Measurements from ENCODE around the gene TCN2.
"Not testable (repeated sequence)": the region's sequence is repeated elsewhere in the genome, so short reads cannot be mapped to it uniquely, and the experiment has no call there.

The TCN2 gene

DNA sequence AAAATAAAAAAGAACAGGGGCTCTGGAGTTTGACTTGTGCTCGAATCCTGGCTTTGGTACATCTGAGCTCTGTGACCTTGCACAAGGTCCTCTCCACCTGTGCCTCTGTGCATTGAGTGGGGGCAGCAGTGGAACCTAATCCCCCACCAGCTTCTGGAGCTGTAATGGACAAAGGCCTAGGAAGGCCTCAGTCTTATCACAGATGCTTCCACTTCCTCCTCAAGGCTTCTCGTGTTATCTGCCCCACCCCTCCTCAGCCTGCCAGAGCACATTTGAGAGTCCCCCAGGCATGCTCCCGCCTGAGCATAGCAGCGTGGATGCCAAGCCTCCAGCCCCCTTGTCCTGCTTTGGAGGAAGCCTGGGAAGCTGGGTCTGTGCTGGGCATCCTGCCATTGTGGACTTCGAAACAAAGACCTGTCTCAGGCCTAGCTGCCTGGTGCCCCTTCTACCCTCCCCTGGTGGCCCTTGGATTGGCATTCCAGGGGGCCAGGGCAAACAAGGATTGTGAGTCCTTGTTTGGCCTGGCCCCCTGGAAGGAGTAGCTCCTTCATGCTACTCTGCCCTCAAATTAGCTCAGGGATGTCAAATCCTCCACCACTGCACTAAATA lies 43.6 kb downstream of the TCN2 start:
- DNase-seq: no peak

DNA sequence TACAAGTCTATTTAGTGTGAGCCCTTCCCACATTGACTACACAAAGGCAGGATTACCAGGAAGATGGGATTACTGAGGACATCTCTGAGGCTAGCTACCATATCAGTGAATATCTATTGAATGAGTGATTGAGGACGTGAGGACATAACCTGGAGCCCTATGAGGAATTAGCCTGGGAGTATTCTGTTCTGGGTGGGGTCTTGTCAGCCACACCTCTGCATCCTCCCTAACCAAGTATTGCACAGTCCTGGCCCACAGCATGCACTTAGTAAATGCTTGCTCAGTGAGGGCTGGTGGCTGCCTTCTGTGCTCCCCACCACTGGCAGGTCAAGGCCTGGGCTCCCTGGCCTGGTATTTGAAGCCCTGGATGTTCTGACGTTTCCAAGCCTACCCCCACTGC lies 45.9 kb downstream of the TCN2 start:
- DNase-seq: no peak

DNA sequence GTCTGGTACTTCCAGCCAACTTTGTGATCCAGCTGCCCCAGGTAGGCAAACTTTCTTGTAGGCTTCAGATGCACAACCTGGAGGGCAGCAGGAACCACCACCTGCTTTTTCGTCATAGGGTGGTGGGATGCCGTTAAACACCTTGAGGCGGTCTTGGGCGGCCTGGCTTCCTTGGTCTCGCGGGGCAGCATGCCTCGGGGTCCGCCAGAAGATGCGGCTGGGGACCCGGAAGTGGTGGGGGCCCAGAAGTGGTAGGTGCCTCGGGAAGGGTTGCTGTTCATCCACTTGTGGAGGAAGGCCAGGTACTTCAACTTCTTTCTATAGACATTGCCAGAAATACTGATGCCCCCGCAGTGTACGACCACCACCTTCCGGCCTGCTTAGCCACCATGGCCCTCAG lies 47.4 kb downstream of the TCN2 start:
- DNase-seq: no peak

DNA sequence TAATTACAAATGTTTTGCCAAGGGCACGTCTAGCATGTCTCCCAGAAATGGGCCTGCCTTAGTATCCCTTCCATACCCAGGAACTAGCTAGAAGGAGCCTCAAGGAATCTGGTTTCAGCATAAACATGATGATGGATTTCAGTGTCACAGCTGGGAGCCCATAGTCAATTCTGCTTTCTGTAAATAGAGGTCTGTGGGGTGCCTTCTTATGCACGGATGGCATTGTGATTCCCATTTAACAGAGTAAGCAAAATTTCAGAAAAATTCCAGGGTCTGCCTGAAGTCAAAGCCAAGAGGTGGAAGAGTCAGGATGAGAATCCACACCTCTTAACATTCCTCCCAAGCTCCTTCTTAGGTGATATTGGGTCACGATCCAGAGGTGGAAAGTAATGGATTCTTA lies 48.6 kb downstream of the TCN2 start:
- no peak for DNase-seq

DNA sequence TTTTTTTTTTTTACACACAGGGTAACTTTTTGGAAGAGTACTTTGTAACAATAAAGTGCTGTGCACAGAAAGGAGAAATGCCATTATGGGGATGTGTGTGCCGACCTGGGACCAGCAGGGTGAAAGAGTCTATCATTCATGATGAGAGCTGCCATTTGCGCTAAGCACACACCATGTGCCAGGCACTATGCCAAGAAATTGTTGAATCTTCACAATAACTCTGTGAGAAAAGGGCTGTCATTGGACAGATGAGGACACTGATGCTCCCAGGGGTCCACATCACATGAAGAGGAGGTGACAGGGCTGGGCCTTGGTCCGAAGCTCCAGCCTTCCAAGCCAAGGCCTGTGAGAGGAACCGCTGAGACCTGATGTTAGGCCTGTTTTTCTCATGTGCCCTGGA lies 55.1 kb downstream of the TCN2 start:
- DNase-seq: no peak

DNA sequence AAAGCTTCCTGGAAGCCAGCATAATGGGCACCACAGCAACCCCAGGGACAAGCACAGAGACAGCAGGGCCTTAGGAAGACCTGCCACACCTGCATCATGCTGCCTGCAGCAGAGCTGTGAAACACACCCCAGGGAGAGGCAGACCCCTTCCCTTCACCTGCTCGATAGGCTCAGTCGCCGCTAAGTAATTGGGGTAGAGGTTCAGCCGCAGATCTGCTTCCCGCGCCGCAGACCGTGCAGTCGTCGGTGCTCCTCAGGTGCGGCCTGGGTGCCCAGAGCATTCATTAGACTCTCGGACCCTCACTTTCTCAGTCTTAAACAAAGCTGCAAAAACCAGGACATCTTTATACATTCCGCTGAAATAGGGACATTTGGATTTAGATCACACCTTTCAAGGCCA lies 57.8 kb downstream of the TCN2 start:
- no peak for DNase-seq

DNA sequence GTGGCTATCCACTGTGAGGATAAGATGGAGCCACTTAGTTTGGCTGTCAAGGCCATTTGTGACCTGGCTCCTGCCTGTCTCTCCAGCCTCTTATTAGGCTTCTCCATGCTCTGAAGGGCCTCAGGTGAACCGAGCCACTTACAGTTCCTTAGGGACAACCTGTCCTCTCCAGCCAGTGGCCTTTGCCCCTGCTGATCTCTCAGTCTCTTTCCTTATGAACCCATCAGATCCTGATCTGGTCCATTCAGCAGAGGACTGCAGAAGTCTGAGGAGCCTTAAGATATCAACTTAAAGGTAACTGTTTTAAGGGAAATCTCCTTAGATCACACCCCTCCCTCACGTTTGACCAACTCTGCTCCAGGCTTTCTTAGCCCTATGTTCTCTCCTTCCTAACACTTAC lies 58.3 kb downstream of the TCN2 start:
- DNase-seq: no peak

DNA sequence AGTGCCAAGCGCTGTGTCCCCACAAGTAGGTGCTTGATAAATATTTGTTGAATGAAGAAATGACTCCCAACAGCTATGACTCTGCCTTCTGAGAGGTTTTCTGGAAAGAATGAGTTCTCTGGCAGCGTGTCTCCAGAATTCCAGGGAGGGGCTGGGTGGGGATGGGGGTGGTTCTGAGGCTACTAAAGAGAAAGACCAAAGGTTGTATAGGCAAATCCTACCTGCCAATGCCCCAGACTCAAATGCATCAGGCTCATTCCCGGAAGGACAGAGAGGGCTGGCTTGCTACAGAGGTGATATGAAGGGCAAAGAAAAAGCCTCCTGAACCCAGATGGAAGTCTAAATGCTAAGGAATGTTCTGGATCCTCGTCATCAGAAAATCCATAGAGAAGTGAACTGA lies 58.8 kb downstream of the TCN2 start:
- DNase-seq: no peak

DNA sequence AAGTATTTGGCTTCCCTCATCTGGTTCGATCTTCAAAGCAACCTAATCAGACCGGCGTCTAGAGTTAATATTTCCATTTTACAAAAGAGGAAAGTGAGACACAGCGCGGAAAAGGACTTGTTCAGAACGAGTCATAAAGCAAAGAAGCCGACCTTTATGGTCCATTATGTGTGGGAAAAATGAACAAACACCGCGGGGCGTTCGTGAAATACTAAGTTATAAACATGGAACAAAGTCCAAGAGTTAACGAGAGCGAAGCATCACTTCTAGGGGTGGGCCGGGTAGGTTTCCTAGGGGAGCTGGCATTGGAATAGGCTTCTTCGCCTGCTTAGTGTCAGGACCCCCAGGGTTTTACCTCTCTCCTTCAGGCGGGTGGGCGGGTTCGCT lies 60.1 kb downstream of the TCN2 start:
- DNase-seq: peak; percentile 41

DNA sequence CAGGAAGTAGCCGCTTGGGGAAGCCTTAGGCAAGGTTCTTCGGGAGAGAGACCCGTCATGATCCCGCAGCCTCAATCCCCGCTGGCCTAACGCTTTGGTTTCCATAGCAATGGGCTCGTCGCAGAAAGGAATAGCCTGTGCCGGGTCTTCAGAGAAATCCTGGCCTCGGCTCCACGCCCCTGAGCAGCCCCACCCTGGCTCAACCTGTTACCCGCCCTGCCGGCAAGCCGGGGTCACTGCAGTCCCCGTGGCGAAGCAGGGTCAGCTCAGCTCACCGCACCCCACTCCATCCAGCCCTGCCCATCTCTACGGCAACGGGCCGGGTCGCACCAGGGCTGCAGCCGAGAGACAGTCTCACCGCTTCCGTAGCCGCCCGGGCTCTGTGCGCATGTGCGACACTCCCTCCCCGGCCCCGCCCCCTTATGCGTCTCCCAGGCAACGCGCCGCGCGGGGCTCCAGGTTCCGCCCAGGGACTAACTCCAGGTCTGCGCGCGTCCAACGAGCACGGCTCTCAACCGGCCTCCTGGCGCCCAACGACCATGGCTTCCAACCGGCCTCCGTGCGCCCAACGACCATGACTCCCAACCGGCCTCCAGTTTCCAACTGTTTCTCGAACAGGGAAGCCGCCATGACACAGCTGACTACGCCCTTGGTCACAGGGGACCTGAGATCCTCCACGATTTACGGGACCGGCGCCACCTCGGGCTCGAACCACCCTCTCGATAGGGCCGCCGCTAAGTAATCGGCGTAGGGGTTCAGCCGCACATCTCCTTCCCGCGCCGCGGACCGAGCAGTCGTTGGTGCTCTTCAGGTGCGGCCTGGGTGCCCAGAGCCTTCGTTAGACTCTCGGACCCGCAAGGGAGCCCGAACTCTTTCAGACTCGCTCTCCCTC lies 60.8 kb downstream of the TCN2 start, which contains the start of gene DUSP18:
DUSP18 (minus strand) TSS at position 382 of the 892 bp plus-strand sequence. CDS start 3,872 bp downstream, outside the sequence.
- DNase-seq: peak; percentile 98

DNA sequence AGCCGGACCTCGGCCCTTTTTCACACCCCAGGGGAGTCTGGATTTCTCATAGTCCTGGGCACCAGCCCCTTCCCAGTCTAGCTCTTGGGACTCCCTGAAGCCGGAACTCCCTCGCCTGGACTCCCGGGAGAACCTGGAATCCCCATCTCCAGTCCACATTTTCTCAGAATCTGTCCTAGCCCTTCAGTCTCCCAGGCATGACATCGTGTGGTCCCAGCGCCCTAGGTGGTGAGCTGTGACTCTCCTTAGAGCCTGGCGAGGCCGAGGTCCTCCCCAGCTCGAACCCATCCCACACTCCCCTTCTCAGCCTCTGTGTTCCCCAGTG lies 61.4 kb downstream of the TCN2 start:
- DNase-seq: no peak

DNA sequence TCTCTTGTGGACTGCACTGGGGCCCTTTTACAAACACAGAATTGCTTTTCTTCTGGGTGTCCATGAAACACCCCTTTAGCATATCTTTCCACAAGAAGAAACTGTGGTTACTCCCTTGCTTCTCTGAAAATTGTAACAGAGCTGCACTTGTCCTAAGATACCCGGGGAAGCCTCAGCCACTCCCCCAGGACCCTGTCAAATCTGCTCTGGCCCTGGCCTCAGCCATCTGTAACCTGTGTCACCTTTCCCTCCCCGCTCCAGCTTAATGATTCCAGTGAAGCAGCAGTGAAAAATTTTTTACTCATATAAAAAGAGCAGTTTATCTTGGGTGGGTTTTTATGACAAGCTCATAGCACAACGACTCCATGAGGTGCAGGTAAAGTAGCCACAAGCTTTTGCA lies 64.1 kb downstream of the TCN2 start:
- no peak for DNase-seq

DNA sequence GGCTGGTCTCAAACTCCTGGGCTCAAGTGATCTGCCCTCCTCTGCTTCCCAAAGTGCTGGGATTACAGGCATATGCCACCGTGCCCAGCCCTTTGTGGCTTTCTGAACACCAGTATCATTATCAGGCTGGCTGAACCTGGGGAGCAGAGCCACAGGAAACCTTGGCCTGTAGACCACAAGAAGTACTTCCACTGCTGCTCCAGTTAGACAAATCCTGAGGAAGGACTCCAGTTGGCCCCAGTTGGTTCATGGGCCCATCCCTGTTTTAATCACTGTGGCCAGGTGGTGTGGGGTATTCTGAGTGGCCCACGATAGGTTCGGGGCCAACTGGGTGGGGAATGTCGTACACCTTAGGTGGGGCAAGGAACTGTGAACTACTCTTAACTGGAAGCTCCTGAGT lies 66.2 kb downstream of the TCN2 start:
- DNase-seq: no peak

DNA sequence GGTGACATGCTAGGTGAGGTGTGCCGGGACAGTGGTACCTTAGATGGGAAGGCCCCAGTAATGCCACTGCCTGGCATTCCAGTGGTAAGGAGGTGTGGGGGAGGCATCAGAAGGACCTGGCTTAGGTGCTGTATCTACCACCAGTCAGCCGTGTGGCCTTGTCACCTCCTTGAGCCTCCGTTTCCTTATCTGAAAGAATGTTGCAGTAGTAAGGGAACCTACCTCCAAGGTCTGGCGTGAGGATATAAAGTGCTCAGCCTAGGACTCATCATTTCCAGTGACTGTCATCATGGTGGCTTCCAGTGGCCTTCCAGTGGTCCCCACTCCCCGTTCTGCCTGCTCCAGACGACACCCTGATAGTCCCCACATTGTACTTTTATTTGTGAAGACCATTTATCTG lies 67.5 kb downstream of the TCN2 start:
- DNase-seq: no peak

DNA sequence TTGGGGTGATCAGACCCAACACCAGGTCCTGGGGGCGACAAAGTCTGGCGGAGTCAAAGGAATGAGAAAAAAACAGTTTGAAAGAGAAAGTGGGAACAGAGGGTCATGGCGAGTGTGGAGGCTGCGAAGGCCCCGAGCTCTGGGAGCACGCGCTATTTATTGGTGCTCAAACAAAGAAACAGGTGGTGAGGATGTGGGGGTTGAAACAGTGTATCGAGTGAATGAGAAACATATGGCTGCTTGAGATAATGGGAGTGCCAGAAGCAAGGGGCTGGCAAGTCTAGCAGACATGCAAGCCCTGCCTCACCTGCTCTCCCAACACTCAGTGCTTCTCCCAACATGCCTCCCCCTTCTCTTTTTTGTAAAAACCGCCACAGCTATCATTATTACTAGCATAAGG lies 68.5 kb downstream of the TCN2 start:
- no peak for DNase-seq

DNA sequence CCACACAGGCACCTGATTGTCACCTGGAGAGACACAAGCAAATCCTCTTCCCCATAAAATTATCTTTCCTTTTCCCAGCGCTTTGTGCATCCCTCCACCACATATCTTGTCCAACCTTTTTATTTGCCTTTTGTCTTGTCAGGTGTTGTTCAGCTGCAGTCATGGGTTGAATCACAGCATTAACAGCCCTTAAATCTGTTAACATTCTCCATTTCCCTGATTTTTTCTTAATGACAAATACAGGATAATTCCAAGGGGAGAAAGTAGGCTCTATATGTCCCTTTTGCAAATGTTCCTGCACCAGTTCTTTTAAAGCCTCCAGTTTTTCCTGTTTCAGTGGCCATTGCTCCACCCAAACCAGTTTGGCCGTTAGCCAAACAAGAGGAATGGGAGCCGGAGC lies 69.6 kb downstream of the TCN2 start:
- DNase-seq: not testable (repeated sequence)

All from stimulated activated CD8-positive, alpha-beta memory T cell treated with anti-CD3 and anti-CD28 coated beads, Interleukin-4, amount 100 ng/mL, for 48 hours (primary cell).